WTC11 (cell line): ENCODE measurements around the gene NPHS1. TPM values are rescaled to one million over a fixed set of nuclear protein-coding genes. Genes with fewer than 3 reads are reported as not detected.

Source experiments
- ATAC-seq: fragments of 200-7000 bp; cut with Tn5 transposase; 2 replicates; pipeline ENCODE4 v1.10.0; 2021; ENCODE audit warnings: mild to moderate bottlenecking, moderate library complexity
- CTCF ChIA-PET: fragments of 300-600 bp; sonication (Branson Sonifier 250); formaldehyde crosslinking; loops from one replicate; lab custom pipeline; 2021; ENCODE audit warnings: antibody characterized with exemption; lab: Charles Lee
- POLR2A ChIA-PET: fragments of 350-600 bp; sonication (Branson Sonifier 250); formaldehyde crosslinking; loops from one replicate; lab custom pipeline; 2021; ENCODE audit warnings: antibody characterized with exemption; lab: Charles Lee
- DNase-seq: peaks from one replicate; pipeline ENCODE4 v3.0.0; 2021; ENCODE audit warnings: low spot score
- H3K27ac Mint-ChIP-seq: 2 replicates; pipeline ENCODE4 v1.8.0; 2021; ENCODE audit warnings: mixed read lengths
- H3K27me3 Mint-ChIP-seq: 2 replicates; pipeline ENCODE4 v1.8.0; 2021; ENCODE audit warnings: low read depth, mild to moderate bottlenecking, moderate library complexity, mixed read lengths
- H3K36me3 Mint-ChIP-seq: 2 replicates; pipeline ENCODE4 v1.8.0; 2021; ENCODE audit warnings: mixed read lengths
- H3K4me1 Mint-ChIP-seq: 2 replicates; pipeline ENCODE4 v1.8.0; 2022; ENCODE audit warnings: mixed read lengths
- H3K4me3 Mint-ChIP-seq: 2 replicates; pipeline ENCODE4 v1.8.0; 2021; ENCODE audit warnings: mild to moderate bottlenecking, moderate library complexity, mixed read lengths
- H3K9me3 Mint-ChIP-seq: 2 replicates; pipeline ENCODE4 v1.8.0; 2021; ENCODE audit warnings: mixed read lengths
- ARID4B ChIP-seq: sonication (generic); formaldehyde crosslinking; IDR thresholded peaks from 2 replicates; pipeline ENCODE4 v1.8.0; 2023; ENCODE audit warnings: missing genetic modification reagents, mild to moderate bottlenecking, borderline replicate concordance
- E2F1 ChIP-seq: sonication (generic); formaldehyde crosslinking; IDR thresholded peaks from 2 replicates; pipeline ENCODE4 v1.8.0; 2022; ENCODE audit warnings: mild to moderate bottlenecking, missing genetic modification reagents
- FOXJ3 ChIP-seq: sonication (generic); formaldehyde crosslinking; IDR thresholded peaks from 2 replicates; pipeline ENCODE4 v1.9.0; 2021; ENCODE audit warnings: missing genetic modification reagents, mild to moderate bottlenecking, borderline replicate concordance
- HMGXB4 ChIP-seq: sonication (generic); formaldehyde crosslinking; IDR thresholded peaks from 2 replicates; pipeline ENCODE4 v1.8.1; 2023; ENCODE audit warnings: mild to moderate bottlenecking, moderate library complexity, missing genetic modification reagents
- MXD4 ChIP-seq: fragments of 250-450 bp; sonication (Bioruptor Pico); IDR thresholded peaks from 2 replicates; pipeline ENCODE4 v1.8.0; 2021; ENCODE audit warnings: mild to moderate bottlenecking, moderate library complexity, borderline replicate concordance
- PRDM15 ChIP-seq: sonication (generic); formaldehyde crosslinking; IDR thresholded peaks from 2 replicates; pipeline ENCODE4 v1.8.0; 2022; ENCODE audit warnings: missing genetic modification reagents
- PRRX2 ChIP-seq: fragments of 250-450 bp; sonication (Bioruptor Pico); IDR thresholded peaks from 2 replicates; pipeline ENCODE4 v1.8.0; 2021; ENCODE audit warnings: mild to moderate bottlenecking
- SP1 ChIP-seq: sonication (generic); formaldehyde crosslinking; conservative IDR thresholded peaks from 2 replicates; pipeline ENCODE4 v1.8.1; 2022; ENCODE audit warnings: missing genetic modification reagents
- TP53 ChIP-seq: sonication (generic); formaldehyde crosslinking; IDR thresholded peaks from 2 replicates; pipeline ENCODE4 v1.8.1; 2023; ENCODE audit warnings: mild to moderate bottlenecking, missing genetic modification reagents
- ZNF232 ChIP-seq: sonication (generic); formaldehyde crosslinking; IDR thresholded peaks from 2 replicates; pipeline ENCODE4 v1.8.0; 2022; ENCODE audit warnings: mild to moderate bottlenecking, missing genetic modification reagents
- ZNF263 ChIP-seq: sonication (generic); formaldehyde crosslinking; IDR thresholded peaks from 2 replicates; pipeline ENCODE4 v1.8.1; 2022; ENCODE audit warnings: low read depth, mild to moderate bottlenecking, moderate library complexity, missing genetic modification reagents
- ZNF425 ChIP-seq: fragments of 250-450 bp; sonication (Bioruptor Pico); conservative IDR thresholded peaks from 2 replicates; pipeline ENCODE4 v1.9.0; 2021; ENCODE audit warnings: mild to moderate bottlenecking
- ZNF532 ChIP-seq: fragments of 250-450 bp; sonication (Bioruptor Pico); IDR thresholded peaks from 2 replicates; pipeline ENCODE4 v1.9.0; 2021; ENCODE audit warnings: mild to moderate bottlenecking, borderline replicate concordance
- ZNF671 ChIP-seq: fragments of 250-450 bp; sonication (Bioruptor Pico); IDR thresholded peaks from 2 replicates; pipeline ENCODE4 v1.8.0; 2021; ENCODE audit warnings: mild to moderate bottlenecking
- total RNA-seq: library from RNA; stranded (reverse); gene quantifications from 3 replicates; pipeline ENCODE4 v1.2.3, GENCODE V29; 2021
- TF ChIP-seq, protein P1 (sequence below): sonication (generic); formaldehyde crosslinking; IDR thresholded peaks from 2 replicates; pipeline ENCODE4 v1.8.0; 2022; ENCODE audit warnings: mild to moderate bottlenecking, missing genetic modification reagents

NPHS1 gene
- total RNA-seq, 1 experiment from 2014 or later, result 0.61 TPM

GRCh38 chr19:35879068-35879467 is 26.8 kb upstream of the NPHS1 start (continued):
- TF ChIP-seq ZNF425 (no peak), ARID4B (CRISPR knock-in tag) (no peak)
- TF ChIP-seq, all 79 proteins: peak for 0

DNA sequence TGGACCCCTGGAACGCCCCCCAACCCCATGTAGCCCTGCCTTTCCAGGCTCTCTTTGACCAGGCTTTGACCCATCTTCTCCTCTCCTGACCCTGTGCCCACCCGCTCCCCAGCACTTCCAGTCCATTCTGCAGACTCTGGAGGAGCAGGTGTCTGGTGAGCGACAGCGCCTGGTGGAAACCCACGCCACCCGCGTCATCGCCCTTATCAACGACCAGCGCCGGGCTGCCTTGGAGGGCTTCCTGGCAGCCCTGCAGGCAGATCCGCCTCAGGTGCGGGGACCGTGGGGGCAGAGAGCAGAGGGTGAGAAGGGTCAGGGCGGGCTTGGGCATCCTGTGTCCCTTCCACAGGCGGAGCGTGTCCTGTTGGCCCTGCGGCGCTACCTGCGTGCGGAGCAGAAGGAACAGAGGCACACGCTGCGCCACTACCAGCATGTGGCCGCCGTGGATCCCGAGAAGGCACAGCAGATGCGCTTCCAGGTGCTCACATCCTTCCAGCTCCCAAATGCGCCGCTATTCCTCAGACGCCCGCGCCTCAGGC is 22.2 kb upstream of the NPHS1 start:
- Mint-ChIP-seq H3K9me3 (no peaks in the 10 kb centered on the region), H3K4me3 (no peak overlapping the region), H3K4me1 (peaks cover 22% of the 10 kb centered on the region), H3K27me3 (peaks cover 42% of the 10 kb centered on the region), H3K27ac (no peak overlapping the region), H3K36me3 (no peaks in the 10 kb centered on the region)
- POLR2A ChIA-PET, result no interaction called here
- CTCF ChIA-PET, result interaction anchor here (0.7 kb wide), 1 partner anchor 47 kb away, joined by 3 read pairs; no protein-coding TSS in a partner anchor
- ATAC-seq (no peak), DNase-seq (no peak)
- TF ChIP-seq PRDM15 (CRISPR knock-in tag), result no peak
- no peak for TF ChIP-seq SP1
- no peak for TF ChIP-seq HMGXB4 (CRISPR knock-in tag)
- no peak for TF ChIP-seq ZNF232 (CRISPR knock-in tag)
- TF ChIP-seq E2F1 (CRISPR knock-in tag), result no peak
- TF ChIP-seq, protein P1, sequence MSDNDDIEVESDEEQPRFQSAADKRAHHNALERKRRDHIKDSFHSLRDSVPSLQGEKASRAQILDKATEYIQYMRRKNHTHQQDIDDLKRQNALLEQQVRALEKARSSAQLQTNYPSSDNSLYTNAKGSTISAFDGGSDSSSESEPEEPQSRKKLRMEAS (CRISPR knock-in tag), result no peak
- TF ChIP-seq ZNF671, result no peak
- TF ChIP-seq ZNF532 (CRISPR knock-in tag), result no peak
- no peak for TF ChIP-seq PRRX2
- TF ChIP-seq MXD4 (CRISPR knock-in tag), result no peak
- no peak for TF ChIP-seq FOXJ3 (CRISPR knock-in tag)
- no peak for TF ChIP-seq TP53
- TF ChIP-seq ZNF263, result no peak
